Measurements from ENCODE around the gene ZFYVE9. TPM values are rescaled to one million over a fixed set of nuclear protein-coding genes. Genes with fewer than 3 reads are reported as not detected.
A peak's percentile ranks its signal among the peaks of the same experiment; 100 is the strongest.

ZFYVE9 gene
- total and polyA plus RNA-seq, 10 of the 15 experiments (the other 5 are each of a cell fraction or from before 2014, with no cell fraction given), result 0.26 to 6.9 (median 2.3) TPM

DNA sequence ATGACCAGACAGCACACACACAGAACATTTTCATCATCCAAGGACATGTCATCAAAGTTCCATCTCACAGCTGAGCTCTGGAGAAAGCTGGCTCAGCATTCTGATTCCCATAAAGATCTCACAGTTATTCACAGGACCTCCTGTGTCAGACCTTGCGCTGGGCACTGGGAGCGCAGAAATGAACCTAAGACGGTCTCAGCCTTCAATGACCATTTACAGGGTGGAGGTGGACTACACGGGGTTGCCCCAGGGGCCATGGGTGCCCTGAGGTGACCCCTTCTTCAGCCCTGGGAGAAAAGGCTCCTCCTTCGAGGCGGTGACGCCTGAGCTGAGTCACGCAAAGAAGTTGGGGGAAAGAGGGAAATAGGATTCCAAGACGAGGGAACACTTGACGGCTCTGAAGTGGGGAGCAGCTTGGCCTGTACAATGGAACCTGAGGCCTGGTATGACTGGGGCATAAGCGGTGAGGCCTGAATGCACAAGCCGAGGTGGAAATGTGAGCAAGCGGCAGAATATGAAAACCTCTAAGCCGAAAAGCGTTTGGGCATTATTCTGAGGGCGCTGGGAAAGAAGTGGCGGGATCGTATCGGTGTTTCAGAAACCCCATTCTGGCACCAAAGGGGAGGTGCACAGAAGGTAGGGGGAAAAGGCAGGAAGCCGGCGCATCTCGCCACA lies 223.3 kb downstream of the ZFYVE9 start:
- in situ Hi-C loops (cut with MboI) (no loop called here), intact Hi-C loops (cut with micrococcal nuclease; ENCODE audit: unreplicated experiment) (loop anchor here (10.0 kb wide), 2 partner anchors 220 to 320 kb away; partner anchors contain the start of gene ZFYVE9)
- ChIA-PET CTCF (interaction anchor here (0.6 to 1.4 kb wide), 5 partner anchors 39 to 332 kb away, joined by 3 to 5 read pairs (median 5); partner anchors contain the start of genes ORC1 and PRPF38A), POLR2A (interaction anchor here (1.2 to 1.5 kb wide), 2 partner anchors 17 to 309 kb away, joined by 3 read pairs; no protein-coding TSS in a partner anchor), SMC1A (ENCODE audit: uncharacterized antibody, unreplicated experiment) (interaction anchor here (0.6 to 1.3 kb wide), 3 partner anchors 35 to 301 kb away, joined by 3 to 7 read pairs (median 4); partner anchors contain the start of genes ORC1 and PRPF38A), RAD21 (ENCODE audit: unreplicated experiment) (interaction anchor here (0.7 to 2.1 kb wide), 2 partner anchors 39 to 331 kb away, joined by 4 to 12 read pairs; partner anchors contain the start of genes KTI12, ORC1 and PRPF38A)
- Histone ChIP-seq H3K9ac (ENCODE audit: control insufficient read depth, insufficient read depth, low read length) (peak overlapping the region; percentile 88), H3K79me2 (ENCODE audit: control insufficient read depth, insufficient read depth, low read length) (peaks cover 21% of the 10 kb centered on the region), H3K4me1 (ENCODE audit: control insufficient read depth, insufficient read depth, low read length) (peaks cover 4% of the 10 kb centered on the region), H3K36me3 (ENCODE audit: control insufficient read depth in 2 of 2, insufficient read depth in 2 of 2, low read length in 1 of 2) (peaks cover 5 to 9% of the 10 kb centered on the region in 2 experiments), H3K4me2 (ENCODE audit: control insufficient read depth, insufficient read depth) (peak overlapping the region; percentile 94), H3K27ac (ENCODE audit: control insufficient read depth, insufficient read depth) (peak overlapping the region; percentile 84), H3K4me3 (peak overlapping the region; percentile 88), H3K9me3 (replicated peaks; ENCODE audit: control insufficient read depth, insufficient read depth, low read length) (no peaks in the 10 kb centered on the region), H3K27me3 (replicated peaks in 1 of 2; ENCODE audit: control insufficient read depth in 2 of 2, insufficient read depth in 2 of 2, low read length in 1 of 2) (no peaks in the 10 kb centered on the region), H4K20me1 (ENCODE audit: control insufficient read depth, insufficient read depth) (no peaks in the 10 kb centered on the region), H2AFZ (ENCODE audit: control insufficient read depth, low read depth, low read length) (peak overlapping the region; percentile 80)
- FAIRE-seq (no peak), DNase-seq (ENCODE audit: low read depth, low spot score) (no peak), ATAC-seq (peak; percentile 8)
- TF ChIP-seq NBN (IDR thresholded peaks at IDR 0.05) (0 out of 2 replicates have a peak, but pooled peaks have one; percentile 45), BRCA1 (IDR thresholded peaks at IDR 0.05; ENCODE audit: low read depth, low read length) (no peak), RFX5 (IDR thresholded peaks at IDR 0.05; ENCODE audit: low read depth, low read length) (no peak), ZNF384 (IDR thresholded peaks at IDR 0.05; ENCODE audit: borderline replicate concordance, low read depth, low read length) (no peak), EP300 (IDR thresholded peaks at IDR 0.05; ENCODE audit: borderline replicate concordance in 1 of 2, control insufficient read depth in 1 of 2, low read depth in 2 of 2, low read length in 2 of 2) (no peak), ZNF622 (IDR thresholded peaks at IDR 0.05) (no peak), ZZZ3 (IDR thresholded peaks at IDR 0.05; ENCODE audit: control insufficient read depth, insufficient read length, low read depth) (no peak), ESRRA (IDR thresholded peaks at IDR 0.05; ENCODE audit: low read length) (no peak), HCFC1 (IDR thresholded peaks at IDR 0.05; ENCODE audit: low read length) (no peak), STAT1 (conservative IDR thresholded peaks at IDR 0.05) (no peak), PAX5 (IDR thresholded peaks at IDR 0.05; ENCODE audit: borderline replicate concordance, low read depth, low read length) (no peak), SMC3 (IDR thresholded peaks at IDR 0.05; ENCODE audit: borderline replicate concordance, low read length) (no peak), ZSCAN29 (IDR thresholded peaks at IDR 0.05) (no peak)
- TF ChIP-seq, protein P1, sequence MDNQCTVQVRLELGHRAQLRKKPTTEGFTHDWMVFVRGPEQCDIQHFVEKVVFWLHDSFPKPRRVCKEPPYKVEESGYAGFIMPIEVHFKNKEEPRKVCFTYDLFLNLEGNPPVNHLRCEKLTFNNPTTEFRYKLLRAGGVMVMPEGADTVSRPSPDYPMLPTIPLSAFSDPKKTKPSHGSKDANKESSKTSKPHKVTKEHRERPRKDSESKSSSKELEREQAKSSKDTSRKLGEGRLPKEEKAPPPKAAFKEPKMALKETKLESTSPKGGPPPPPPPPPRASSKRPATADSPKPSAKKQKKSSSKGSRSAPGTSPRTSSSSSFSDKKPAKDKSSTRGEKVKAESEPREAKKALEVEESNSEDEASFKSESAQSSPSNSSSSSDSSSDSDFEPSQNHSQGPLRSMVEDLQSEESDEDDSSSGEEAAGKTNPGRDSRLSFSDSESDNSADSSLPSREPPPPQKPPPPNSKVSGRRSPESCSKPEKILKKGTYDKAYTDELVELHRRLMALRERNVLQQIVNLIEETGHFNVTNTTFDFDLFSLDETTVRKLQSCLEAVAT (IDR thresholded peaks at IDR 0.05), result 0 out of 2 replicates have a peak, but pooled peaks have one; percentile 60
- TF ChIP-seq, protein P2, sequence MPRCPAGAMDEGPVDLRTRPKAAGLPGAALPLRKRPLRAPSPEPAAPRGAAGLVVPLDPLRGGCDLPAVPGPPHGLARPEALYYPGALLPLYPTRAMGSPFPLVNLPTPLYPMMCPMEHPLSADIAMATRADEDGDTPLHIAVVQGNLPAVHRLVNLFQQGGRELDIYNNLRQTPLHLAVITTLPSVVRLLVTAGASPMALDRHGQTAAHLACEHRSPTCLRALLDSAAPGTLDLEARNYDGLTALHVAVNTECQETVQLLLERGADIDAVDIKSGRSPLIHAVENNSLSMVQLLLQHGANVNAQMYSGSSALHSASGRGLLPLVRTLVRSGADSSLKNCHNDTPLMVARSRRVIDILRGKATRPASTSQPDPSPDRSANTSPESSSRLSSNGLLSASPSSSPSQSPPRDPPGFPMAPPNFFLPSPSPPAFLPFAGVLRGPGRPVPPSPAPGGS (IDR thresholded peaks at IDR 0.05; ENCODE audit: borderline replicate concordance, insufficient read depth, low read depth, low read length, poor library complexity, severe bottlenecking), result no peak
- TF ChIP-seq, protein P3, sequence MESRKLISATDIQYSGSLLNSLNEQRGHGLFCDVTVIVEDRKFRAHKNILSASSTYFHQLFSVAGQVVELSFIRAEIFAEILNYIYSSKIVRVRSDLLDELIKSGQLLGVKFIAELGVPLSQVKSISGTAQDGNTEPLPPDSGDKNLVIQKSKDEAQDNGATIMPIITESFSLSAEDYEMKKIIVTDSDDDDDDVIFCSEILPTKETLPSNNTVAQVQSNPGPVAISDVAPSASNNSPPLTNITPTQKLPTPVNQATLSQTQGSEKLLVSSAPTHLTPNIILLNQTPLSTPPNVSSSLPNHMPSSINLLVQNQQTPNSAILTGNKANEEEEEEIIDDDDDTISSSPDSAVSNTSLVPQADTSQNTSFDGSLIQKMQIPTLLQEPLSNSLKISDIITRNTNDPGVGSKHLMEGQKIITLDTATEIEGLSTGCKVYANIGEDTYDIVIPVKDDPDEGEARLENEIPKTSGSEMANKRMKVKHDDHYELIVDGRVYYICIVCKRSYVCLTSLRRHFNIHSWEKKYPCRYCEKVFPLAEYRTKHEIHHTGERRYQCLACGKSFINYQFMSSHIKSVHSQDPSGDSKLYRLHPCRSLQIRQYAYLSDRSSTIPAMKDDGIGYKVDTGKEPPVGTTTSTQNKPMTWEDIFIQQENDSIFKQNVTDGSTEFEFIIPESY (IDR thresholded peaks at IDR 0.05), result no peak
- no TSS peak for BruUV-seq (replicated peaks)
- 10% methylated on average over 22 of the region's 22 CpGs for WGBS (ENCODE audit: insufficient coverage, insufficient replicate concordance, low lambda C conversion rate, missing lambda C conversion rate)

All from GM12878 (cell line).